Activated CD4-positive, CD25-positive, alpha-beta regulatory T cell treated with anti-CD3 and anti-CD28 coated beads, Interleukin-2, amount 50 U/mL, for 16 hours (primary cell): ENCODE measurements around the gene BAMBI.

Source experiments
- DNase-seq: peaks from one replicate; pipeline ENCODE4 v3.0.0-alpha.2; 2020; ENCODE audit warnings: low read depth, low spot score

Gene BAMBI

DNA sequence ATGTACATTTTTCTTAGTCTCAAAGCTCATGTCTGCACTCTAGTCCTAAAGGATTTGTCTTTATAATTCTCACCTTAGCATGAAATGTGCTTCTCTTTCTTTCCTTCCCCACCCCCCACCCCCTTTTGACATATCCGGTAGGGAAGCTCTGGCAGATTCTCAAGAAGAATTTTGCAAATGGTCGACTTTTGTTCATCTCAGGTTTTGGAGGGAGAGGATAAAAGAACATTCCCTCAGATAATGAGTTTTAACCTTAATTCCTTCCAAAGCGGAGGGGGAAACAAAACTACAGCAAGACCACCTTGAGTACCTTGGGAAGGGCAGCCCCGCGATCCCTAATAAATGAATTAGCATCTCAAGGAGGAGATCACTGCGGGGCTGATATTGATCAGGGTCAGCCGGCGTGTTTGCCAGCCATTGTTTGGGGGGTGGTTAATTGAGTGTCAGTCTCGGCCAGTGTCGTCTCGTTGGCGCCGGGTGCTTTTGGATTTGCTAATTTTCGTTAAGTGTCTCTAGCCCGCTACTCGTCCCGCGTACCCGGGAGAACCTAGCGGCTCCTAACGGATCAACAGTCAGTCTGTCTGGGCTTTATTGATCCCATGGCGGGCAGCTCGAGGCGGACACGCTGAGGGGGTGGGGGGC, 874 bp upstream of the BAMBI start:
- DNase-seq = no peak

DNA sequence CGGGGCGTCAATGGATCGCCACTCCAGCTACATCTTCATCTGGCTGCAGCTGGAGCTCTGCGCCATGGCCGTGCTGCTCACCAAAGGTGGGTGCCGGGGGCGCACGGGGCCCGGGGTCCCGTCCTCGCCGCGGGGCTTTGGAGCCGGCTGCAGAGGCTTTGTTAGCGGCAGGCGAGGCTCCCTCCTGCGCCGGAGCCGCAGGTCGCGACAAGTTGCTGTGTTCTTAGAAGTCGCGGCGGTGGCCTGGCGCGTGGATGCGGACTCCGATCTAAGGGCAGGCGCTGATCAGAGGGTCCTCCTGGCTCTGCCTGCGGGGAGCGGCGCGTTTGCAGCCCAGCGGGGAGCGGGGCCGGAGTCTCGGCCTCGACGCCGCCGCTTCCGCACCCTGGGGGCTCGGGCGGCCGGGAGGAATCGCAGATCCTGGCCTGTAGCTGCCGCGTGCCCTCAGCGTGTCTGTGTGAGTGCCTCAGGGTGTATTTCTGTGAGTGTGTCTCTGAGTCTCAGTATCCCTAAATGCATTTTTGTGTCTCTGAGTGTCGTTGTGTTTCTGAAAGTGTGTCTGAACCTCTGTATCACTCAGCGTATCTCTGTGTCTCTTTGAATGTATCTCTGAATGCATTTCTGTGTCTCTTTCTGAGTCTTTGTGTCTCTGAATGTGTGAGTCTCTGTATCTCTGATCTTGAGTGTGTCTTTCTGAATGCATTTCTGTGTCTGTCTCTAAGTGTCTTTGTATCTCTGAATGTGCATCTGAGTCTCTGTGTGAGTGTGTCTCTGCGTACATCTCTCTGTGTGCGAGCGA, 766 bp downstream of the BAMBI start:
- DNase-seq = no peak

- DNase-seq = no peak
These were observed 1.6 kb downstream of the BAMBI start for GRCh38 chr10:28678687-28679457.

- no peak for DNase-seq
These were observed 2.4 kb downstream of the BAMBI start for GRCh38 chr10:28679581-28680357.

GRCh38 chr10:28680358-28680752, 3.0 kb downstream of the BAMBI start:
- DNase-seq = no peak

- DNase-seq = no peak
These were observed 4.0 kb downstream of the BAMBI start for GRCh38 chr10:28681291-28681763.

- DNase-seq = no peak
These were observed 4.8 kb downstream of the BAMBI start for GRCh38 chr10:28681928-28682750.

DNA sequence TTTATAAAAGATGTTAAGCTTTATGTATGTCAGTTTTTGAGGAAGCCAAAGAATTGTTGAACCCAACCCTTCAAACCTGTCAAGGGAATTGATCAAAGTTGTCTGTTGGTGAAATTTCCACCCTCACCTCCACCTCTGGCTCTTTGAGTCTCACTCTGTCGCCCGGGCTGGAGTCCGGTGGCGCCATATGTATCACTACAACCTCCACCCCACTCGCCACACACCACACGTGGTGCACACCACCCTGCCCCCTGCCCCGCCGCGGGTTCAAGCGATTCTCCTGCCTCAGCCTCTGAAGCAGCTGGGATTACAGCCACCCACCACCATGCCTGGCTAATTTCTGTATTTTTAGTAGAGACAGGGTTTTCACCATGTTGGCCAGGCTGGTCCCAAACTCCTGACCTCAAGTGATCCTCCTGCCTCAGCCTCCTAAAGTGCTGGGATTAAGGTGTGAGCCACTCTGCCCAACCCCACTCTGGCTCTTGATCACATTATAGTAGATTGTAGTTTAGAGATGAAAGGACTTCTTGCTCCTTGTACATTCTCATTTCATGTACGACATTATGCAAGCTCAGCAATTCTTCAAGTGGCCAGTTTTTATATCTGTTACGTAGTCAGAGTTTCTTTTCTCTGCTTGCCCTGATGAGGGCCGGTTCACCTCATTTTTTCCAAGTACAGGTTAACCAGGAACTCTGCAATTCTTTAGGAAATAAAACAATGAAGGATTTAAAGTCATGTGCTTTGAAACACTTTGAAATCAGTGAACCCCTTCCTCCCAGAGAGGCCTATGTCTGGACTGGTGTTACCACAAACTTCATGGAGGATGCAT, 7.0 kb downstream of the BAMBI start:
- DNase-seq = no peak

GRCh38 chr10:28684986-28685580, 7.8 kb downstream of the BAMBI start:
- no peak for DNase-seq

- DNase-seq = no peak
These were observed 8.4 kb downstream of the BAMBI start for GRCh38 chr10:28685717-28686116.

GRCh38 chr10:28686835-28687682, 9.7 kb downstream of the BAMBI start:
- DNase-seq = no peak

GRCh38 chr10:28687683-28688001, 10.3 kb downstream of the BAMBI start:
- no peak for DNase-seq

DNA sequence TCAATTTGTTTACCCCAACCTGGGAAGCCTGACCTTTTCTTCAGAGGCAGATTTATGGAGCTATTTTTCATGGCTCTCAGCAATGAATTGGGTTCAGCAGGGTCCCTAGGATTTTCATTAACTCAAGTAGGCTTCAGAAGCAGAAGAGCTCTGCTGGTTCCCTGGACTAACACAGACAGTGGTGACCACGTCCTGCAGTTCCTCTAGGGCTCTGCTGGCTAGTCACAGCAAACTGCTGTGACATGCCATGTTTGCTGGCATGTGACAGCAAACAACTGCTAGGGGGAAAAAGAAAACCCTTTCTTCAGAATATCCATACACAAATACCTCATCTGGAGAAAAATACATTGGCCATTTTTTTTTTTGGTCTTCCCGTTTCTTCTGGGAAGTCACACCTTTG, 13.2 kb downstream of the BAMBI start:
- no peak for DNase-seq

DNA sequence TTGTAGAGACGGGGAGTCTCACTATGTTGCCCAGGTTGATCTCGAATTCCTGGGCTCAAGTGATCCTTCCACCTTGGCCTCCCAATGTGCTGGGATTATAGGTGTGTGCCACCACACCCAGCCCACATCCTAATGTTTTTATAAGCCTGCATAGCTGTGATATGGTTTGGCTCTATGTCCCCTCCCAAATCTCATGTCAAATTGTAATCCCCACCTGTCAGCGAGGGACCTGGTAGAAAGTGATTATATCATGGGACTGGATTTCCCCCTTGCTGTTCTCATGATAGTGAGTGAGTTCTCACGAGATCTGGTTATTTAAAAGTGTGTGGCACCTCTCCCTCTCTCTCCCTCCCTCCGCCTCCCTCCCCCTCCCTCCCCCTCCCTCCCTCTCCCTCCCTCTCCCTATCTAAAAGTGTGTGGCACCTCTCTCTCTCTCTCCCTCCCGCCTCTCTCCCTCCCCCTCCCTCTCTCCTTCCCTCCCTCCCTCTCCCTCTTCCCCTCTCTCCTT, 13.9 kb downstream of the BAMBI start:
- no peak for DNase-seq

GRCh38 chr10:28692050-28692449, 14.7 kb downstream of the BAMBI start:
- DNase-seq = no peak

DNA sequence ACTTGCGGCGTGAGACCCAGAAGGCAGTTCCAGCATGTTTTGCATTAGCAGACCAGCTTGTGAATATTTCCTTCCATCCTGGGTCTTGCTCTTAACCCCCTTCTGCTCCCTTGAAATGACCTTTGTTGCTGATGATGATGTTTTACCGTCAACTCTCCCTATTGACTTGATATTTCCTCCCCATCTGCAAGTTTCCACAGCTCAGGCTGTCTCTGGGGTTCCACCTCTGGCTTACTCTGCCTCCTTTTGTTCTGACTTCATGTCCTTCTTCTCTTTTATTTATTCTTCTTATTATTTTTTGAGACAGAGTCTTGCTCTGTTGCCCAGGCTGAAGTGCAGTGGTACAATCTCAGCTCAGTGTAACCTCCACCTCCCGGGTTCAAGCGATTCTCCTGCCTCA, 17.2 kb downstream of the BAMBI start:
- no peak for DNase-seq

GRCh38 chr10:28698075-28698474, 20.8 kb downstream of the BAMBI start:
- no peak for DNase-seq

GRCh38 chr10:28704464-28705161, 27.3 kb downstream of the BAMBI start:
- DNase-seq = no peak
